ENCODE data around the gene MMP25. TPM values are rescaled to one million over a fixed set of nuclear protein-coding genes. Genes with fewer than 3 reads are reported as not detected.
A peak's percentile ranks its signal among the peaks of the same experiment; 100 is the strongest.

Gene MMP25
- total and polyA plus RNA-seq, 4 experiments from 2014 or later = 0.52 to 3.0 (median 1.9) TPM

DNA sequence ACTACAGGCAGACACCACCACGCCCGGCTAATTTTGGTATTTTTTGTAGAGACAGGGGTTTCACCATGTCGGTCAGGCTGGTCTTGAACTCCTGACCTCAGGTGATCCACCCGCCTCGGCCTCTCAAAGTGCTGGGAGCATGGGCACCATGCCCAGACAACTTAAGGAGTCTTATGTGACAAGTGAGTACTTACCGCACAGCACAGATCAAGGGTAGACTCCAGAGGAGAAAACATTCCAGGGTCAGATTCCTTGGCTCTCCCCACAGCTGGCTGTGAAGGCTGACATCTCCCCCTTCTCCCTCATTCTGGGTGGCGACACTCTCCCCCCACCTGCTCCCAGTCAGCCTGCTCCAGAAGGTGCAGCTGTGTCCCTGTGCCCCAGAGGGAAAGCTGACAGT is 42.1 kb downstream of the MMP25 start:
- DNase-seq = no peak
- POLR2A ChIA-PET (ENCODE audit: partially characterized antibody) = interaction anchor here (0.9 to 5.2 kb wide), 2 partner anchors 12 to 13 kb away, joined by 3 to 75 read pairs; no protein-coding TSS in a partner anchor
- no peaks in the 10 kb centered on the region for H3K9me3 Mint-ChIP-seq
- no peaks in the 10 kb centered on the region for H3K27me3 ChIP-seq (ENCODE audit: insufficient read depth, low read length)
- no peaks in the 10 kb centered on the region for H3K36me3 Mint-ChIP-seq
- no peak overlapping the region for H3K27ac ChIP-seq (ENCODE audit: low read depth, low read length)
- H3K27me3 Mint-ChIP-seq = no peaks in the 10 kb centered on the region
- H3K4me1 ChIP-seq (ENCODE audit: insufficient read depth, low read length) = peaks cover 39% of the 10 kb centered on the region
- no peaks in the 10 kb centered on the region for H3K9me3 ChIP-seq (ENCODE audit: control insufficient read depth in 1 of 2, low read length in 2 of 2)
- H3K27ac Mint-ChIP-seq = peak overlapping the region in 4 of 7 donors; percentile 13 to 88 (median 45)
- H3K4me3 ChIP-seq (ENCODE audit: low read length in 2 of 2) = no peak overlapping the region
- CTCF ChIA-PET (ENCODE audit: partially characterized antibody) = interaction anchor here (0.6 to 17.5 kb wide), 7 partner anchors 9 to 60 kb away, joined by 3 to 249 read pairs (median 7); partner anchors contain the start of gene IL32
- intact Hi-C loops (cut with micrococcal nuclease) = no loop called here
- H3K4me1 Mint-ChIP-seq = peaks cover 20 to 61% (median 35%) of the 10 kb centered on the region in 4 donors
- H3K36me3 ChIP-seq (ENCODE audit: insufficient read depth, low read length) = no peaks in the 10 kb centered on the region
- H3K4me3 Mint-ChIP-seq = peak overlapping the region in 3 of 8 donors; percentile 22 to 68 (median 60)

- H3K27me3 Mint-ChIP-seq = no peaks in the 10 kb centered on the region
- Histone ChIP-seq H3K27ac (ENCODE audit: low read depth, low read length) (no peak overlapping the region), H3K4me1 (ENCODE audit: insufficient read depth, low read length) (peaks cover 41% of the 10 kb centered on the region), H3K4me3 (ENCODE audit: low read length in 2 of 2) (no peak overlapping the region), H3K9me3 (ENCODE audit: control insufficient read depth in 1 of 2, low read length in 2 of 2) (no peaks in the 10 kb centered on the region), H3K36me3 (ENCODE audit: insufficient read depth, low read length) (no peaks in the 10 kb centered on the region), H3K27me3 (ENCODE audit: insufficient read depth, low read length) (no peaks in the 10 kb centered on the region)
- H3K27ac Mint-ChIP-seq = peak overlapping the region in 3 of 7 donors; percentile 27 to 63 (median 35)
- no peak overlapping the region for H3K4me3 Mint-ChIP-seq
- no peaks in the 10 kb centered on the region for H3K36me3 Mint-ChIP-seq
- no peak for DNase-seq
- H3K4me1 Mint-ChIP-seq = peaks cover 18 to 56% (median 33%) of the 10 kb centered on the region in 4 donors
- intact Hi-C loops (cut with micrococcal nuclease) = no loop called here
- CTCF ChIA-PET (ENCODE audit: partially characterized antibody) = interaction anchor here (0.6 to 17.5 kb wide), 8 partner anchors 8 to 61 kb away, joined by 3 to 249 read pairs (median 9); partner anchors contain the start of gene IL32
- no peaks in the 10 kb centered on the region for H3K9me3 Mint-ChIP-seq
- POLR2A ChIA-PET (ENCODE audit: partially characterized antibody) = interaction anchor here (0.9 to 5.2 kb wide), 4 partner anchors 11 to 24 kb away, joined by 3 to 75 read pairs (median 4); partner anchors contain the start of gene IL32
Measured at GRCh38 chr16:3088925-3089716, 42.8 kb downstream of the MMP25 start.

DNA sequence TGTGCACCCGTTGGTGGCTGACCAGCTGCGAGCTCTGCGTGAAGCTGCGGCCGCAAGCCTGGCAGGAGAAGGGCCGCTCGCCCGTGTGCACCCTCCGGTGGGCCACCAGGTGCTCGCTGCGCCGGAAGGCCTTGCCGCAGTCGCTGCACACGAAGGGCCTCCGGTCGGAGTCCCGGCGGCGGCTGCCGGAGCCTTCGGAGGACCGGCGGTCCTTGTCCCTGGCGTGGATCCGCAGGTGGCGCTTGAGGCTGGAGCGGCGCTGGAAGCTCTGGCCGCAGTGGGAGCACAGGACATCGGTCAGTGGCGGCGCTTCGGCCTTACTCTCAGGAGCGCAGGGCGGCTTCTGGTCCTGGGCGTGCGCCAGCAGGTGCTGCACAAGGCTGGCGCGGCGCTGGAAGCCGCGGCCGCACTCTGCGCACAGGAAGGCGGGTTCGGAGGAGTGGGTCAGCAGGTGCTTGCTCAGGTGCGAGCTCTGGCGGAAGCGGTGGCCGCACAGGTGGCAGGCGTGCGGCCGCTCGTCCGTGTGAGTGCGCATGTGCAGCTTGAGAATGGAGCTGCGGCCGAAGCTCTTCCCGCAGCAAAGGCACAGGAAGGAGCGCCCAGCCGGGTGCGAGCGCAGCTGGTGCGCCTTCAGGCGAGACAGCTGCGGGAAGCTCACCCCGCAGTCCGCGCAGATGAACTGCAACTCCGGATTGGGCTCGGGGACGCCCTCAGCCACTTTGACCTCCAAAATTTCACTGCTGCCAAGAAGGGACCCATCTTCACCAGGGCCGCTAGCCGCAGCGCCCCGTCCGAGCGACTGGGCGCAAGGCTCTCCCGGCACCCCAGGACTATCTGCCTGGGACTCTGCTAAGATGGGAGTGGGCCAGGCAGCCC is 43.6 kb downstream of the MMP25 start:
- POLR2A ChIA-PET (ENCODE audit: partially characterized antibody) = interaction anchor here (0.7 to 5.2 kb wide), 7 partner anchors 10 to 25 kb away, joined by 3 to 75 read pairs (median 3); partner anchors contain the start of gene IL32
- intact Hi-C loops (cut with micrococcal nuclease) = no loop called here
- H3K27ac Mint-ChIP-seq = peak overlapping the region in 1 of 7 donors; percentile 22

DNA sequence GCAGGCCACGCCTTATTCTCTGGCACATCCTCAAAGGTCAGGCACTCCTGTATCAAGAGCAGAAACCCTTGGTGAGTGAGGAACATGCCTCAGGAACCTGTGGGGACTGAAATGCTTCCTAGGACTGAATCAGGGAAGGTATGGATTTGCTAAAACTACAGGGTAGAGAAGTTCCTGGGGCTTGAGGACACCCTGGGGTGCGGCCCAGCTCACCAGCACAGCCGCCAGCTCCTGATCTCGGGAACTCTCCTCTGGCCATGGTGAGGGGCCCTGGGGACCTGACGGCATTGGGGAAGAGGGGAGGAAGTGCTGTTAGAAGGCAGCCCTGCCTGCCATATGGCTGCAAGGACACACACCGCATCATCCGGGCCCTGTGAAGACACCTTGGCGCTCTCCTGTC is 45.2 kb downstream of the MMP25 start:
- no peaks in the 10 kb centered on the region for H3K36me3 ChIP-seq (ENCODE audit: insufficient read depth, low read length)
- H3K27ac Mint-ChIP-seq = peak overlapping the region in 2 of 7 donors; percentile 20 to 66
- H3K27ac ChIP-seq (ENCODE audit: low read depth, low read length) = no peak overlapping the region
- H3K9me3 Mint-ChIP-seq = no peaks in the 10 kb centered on the region
- H3K36me3 Mint-ChIP-seq = no peaks in the 10 kb centered on the region
- no peak overlapping the region for H3K4me3 ChIP-seq (ENCODE audit: low read length in 2 of 2)
- no peaks in the 10 kb centered on the region for H3K27me3 Mint-ChIP-seq
- DNase-seq = no peak
- no peak overlapping the region for H3K4me3 Mint-ChIP-seq
- peaks cover 57% of the 10 kb centered on the region for H3K4me1 ChIP-seq (ENCODE audit: insufficient read depth, low read length)
- H3K9me3 ChIP-seq (ENCODE audit: control insufficient read depth in 1 of 2, low read length in 2 of 2) = no peaks in the 10 kb centered on the region
- ChIA-PET CTCF (ENCODE audit: partially characterized antibody) (interaction anchor here (1.1 to 17.8 kb wide), 8 partner anchors 10 to 77 kb away, joined by 3 to 376 read pairs (median 8); partner anchors contain the start of genes IL32 and ZNF213), POLR2A (ENCODE audit: partially characterized antibody) (interaction anchor here (1.1 to 4.4 kb wide), 4 partner anchors 15 to 35 kb away, joined by 3 to 37 read pairs (median 5); no protein-coding TSS in a partner anchor)
- H3K4me1 Mint-ChIP-seq = peaks cover 15 to 55% (median 37%) of the 10 kb centered on the region in 4 donors
- intact Hi-C loops (cut with micrococcal nuclease) = no loop called here
- no peaks in the 10 kb centered on the region for H3K27me3 ChIP-seq (ENCODE audit: insufficient read depth, low read length)

More for the DNA sequence above, 43.6 kb downstream of the MMP25 start:
- no peaks in the 10 kb centered on the region for H3K9me3 ChIP-seq (ENCODE audit: control insufficient read depth in 1 of 2, low read length in 2 of 2)
- CTCF ChIA-PET (ENCODE audit: partially characterized antibody) = interaction anchor here (1.4 to 17.8 kb wide), 7 partner anchors 11 to 62 kb away, joined by 3 to 376 read pairs (median 15); partner anchors contain the start of genes IL32 and ZNF213
- H3K4me3 ChIP-seq (ENCODE audit: low read length in 2 of 2) = no peak overlapping the region
- DNase-seq = no peak
- H3K36me3 Mint-ChIP-seq = no peaks in the 10 kb centered on the region
- H3K27ac ChIP-seq (ENCODE audit: low read depth, low read length) = no peak overlapping the region
- no peak overlapping the region for H3K4me3 Mint-ChIP-seq
- H3K36me3 ChIP-seq (ENCODE audit: insufficient read depth, low read length) = no peaks in the 10 kb centered on the region
- H3K4me1 ChIP-seq (ENCODE audit: insufficient read depth, low read length) = peaks cover 50% of the 10 kb centered on the region
- H3K9me3 Mint-ChIP-seq = no peaks in the 10 kb centered on the region
- H3K27me3 Mint-ChIP-seq = no peaks in the 10 kb centered on the region
- peaks cover 19 to 57% (median 35%) of the 10 kb centered on the region in 4 donors for H3K4me1 Mint-ChIP-seq
- H3K27me3 ChIP-seq (ENCODE audit: insufficient read depth, low read length) = no peaks in the 10 kb centered on the region

DNA sequence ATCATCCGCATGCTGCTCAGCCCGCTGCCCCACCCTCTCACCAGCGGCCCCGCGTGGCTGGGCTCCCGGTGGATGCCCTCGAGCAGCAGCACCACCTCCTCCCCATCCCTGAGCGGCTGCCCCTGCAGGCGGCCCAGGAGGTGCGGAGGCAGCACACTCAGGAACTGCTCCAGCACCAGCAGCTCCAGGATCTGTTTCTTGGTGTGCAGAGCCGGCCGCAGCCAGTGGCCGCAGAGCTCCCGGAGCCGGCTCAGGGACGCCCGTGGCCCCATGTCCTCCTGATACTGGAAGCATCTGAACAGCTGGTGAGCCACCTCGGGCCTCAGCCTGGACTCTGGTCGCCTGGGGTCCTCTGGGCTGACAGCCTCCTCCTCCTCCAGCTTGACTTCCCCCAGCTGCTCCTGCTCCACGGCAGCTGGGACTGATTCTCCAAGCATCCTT is 46.2 kb downstream of the MMP25 start:
- H3K4me3 Mint-ChIP-seq = no peak overlapping the region
- H3K9me3 Mint-ChIP-seq = no peaks in the 10 kb centered on the region
- intact Hi-C loops (cut with micrococcal nuclease) = no loop called here
- no peaks in the 10 kb centered on the region for H3K27me3 Mint-ChIP-seq
- CTCF ChIA-PET (ENCODE audit: partially characterized antibody) = interaction anchor here (1.0 to 17.8 kb wide), 6 partner anchors 10 to 75 kb away, joined by 3 to 376 read pairs (median 9); partner anchors contain the start of genes IL32 and ZNF213
- no peak for DNase-seq
- H3K27me3 ChIP-seq (ENCODE audit: insufficient read depth, low read length) = no peaks in the 10 kb centered on the region
- no peak overlapping the region for H3K4me3 ChIP-seq (ENCODE audit: low read length in 2 of 2)
- peaks cover 48% of the 10 kb centered on the region for H3K4me1 ChIP-seq (ENCODE audit: insufficient read depth, low read length)
- H3K27ac ChIP-seq (ENCODE audit: low read depth, low read length) = no peak overlapping the region
- peak overlapping the region in 1 of 7 donors; percentile 35 for H3K27ac Mint-ChIP-seq
- POLR2A ChIA-PET (ENCODE audit: partially characterized antibody) = interaction anchor here (1.0 to 4.4 kb wide), 6 partner anchors 16 to 42 kb away, joined by 3 to 37 read pairs (median 6); partner anchors contain the start of gene ZNF213
- H3K36me3 ChIP-seq (ENCODE audit: insufficient read depth, low read length) = no peaks in the 10 kb centered on the region
- H3K4me1 Mint-ChIP-seq = peaks cover 16 to 54% (median 40%) of the 10 kb centered on the region in 4 donors
- H3K36me3 Mint-ChIP-seq = no peaks in the 10 kb centered on the region
- no peaks in the 10 kb centered on the region for H3K9me3 ChIP-seq (ENCODE audit: control insufficient read depth in 1 of 2, low read length in 2 of 2)

DNA sequence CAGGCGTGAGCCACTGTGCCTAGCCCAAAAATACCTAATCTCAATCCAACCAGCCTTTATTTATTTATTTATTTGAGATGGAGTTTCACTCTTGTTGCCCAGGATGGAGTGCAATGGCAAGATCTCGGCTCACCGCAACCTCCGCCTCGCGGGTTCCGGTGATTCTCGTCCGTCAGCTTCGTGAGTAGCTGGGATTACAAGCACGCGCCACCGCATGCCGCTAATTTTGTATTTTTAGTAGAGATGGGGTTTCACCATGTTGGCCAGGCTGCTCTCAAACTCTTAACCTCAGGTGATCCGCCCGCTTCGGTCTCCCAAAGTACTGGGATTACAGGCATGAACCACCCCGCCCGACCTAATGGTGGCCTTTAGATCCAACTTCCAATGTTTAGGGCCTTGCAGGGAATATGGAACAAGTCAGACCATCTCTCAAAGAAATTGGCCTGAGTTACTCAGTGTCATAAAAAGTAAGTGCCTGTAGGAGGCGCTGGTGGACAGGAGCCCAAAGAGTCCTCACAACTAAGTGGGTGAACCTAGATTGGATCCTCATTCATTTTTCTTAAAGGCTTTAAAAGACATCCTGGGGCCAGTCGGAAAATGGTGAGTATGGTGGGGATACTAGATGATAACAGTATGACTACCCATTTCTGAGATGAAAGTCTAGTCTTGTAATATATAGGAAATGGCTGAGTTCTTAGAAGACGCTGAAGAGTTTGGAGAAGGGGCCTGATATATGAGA is 48.1 kb downstream of the MMP25 start:
- Histone ChIP-seq H3K36me3 (ENCODE audit: insufficient read depth, low read length) (no peaks in the 10 kb centered on the region), H3K9me3 (ENCODE audit: control insufficient read depth in 1 of 2, low read length in 2 of 2) (no peaks in the 10 kb centered on the region), H3K27me3 (ENCODE audit: insufficient read depth, low read length) (no peaks in the 10 kb centered on the region), H3K4me1 (ENCODE audit: insufficient read depth, low read length) (peaks cover 45% of the 10 kb centered on the region), H3K27ac (ENCODE audit: low read depth, low read length) (no peak overlapping the region), H3K4me3 (ENCODE audit: low read length in 2 of 2) (no peak overlapping the region)
- Mint-ChIP-seq H3K4me1 (peaks cover 9 to 56% (median 32%) of the 10 kb centered on the region in 4 donors), H3K9me3 (no peaks in the 10 kb centered on the region), H3K4me3 (peak overlapping the region in 5 of 8 donors; percentile 3 to 77 (median 22)), H3K27me3 (no peaks in the 10 kb centered on the region), H3K36me3 (no peaks in the 10 kb centered on the region), H3K27ac (peak overlapping the region; percentile 17 to 95 (median 78))
- ChIA-PET POLR2A (ENCODE audit: partially characterized antibody) (interaction anchor here (1.7 to 12.6 kb wide), 8 partner anchors 18 to 36 kb away, joined by 6 to 146 read pairs (median 26); partner anchors contain the start of gene IL32), CTCF (ENCODE audit: partially characterized antibody) (interaction anchor here (1.4 to 17.8 kb wide), 6 partner anchors 14 to 36 kb away, joined by 3 to 376 read pairs (median 10); partner anchors contain the start of genes IL32 and ZNF213)
- DNase-seq = peak; percentile 58 to 76 (median 66)
- intact Hi-C loops (cut with micrococcal nuclease) = loop anchor here (1.0 kb wide), 3 partner anchors 30 to 406 kb away; no protein-coding TSS in a partner anchor

Data from CD4-positive, alpha-beta memory T cell (primary cell).